NCI-H524 treated with DMSO at 0.1 percent for 48 hours (cell line): ENCODE results near the gene PPP1R13B.

Experiments
- DNase-seq: peaks from one replicate; lab custom pipeline; 2025; lab: John Stamatoyannopoulos, UW

PPP1R13B gene

GRCh38 chr14:103775506-103775905, 71.9 kb downstream of the PPP1R13B start:
- DNase-seq: no peak

GRCh38 chr14:103773521-103773920, 73.9 kb downstream of the PPP1R13B start:
- no peak for DNase-seq

DNA sequence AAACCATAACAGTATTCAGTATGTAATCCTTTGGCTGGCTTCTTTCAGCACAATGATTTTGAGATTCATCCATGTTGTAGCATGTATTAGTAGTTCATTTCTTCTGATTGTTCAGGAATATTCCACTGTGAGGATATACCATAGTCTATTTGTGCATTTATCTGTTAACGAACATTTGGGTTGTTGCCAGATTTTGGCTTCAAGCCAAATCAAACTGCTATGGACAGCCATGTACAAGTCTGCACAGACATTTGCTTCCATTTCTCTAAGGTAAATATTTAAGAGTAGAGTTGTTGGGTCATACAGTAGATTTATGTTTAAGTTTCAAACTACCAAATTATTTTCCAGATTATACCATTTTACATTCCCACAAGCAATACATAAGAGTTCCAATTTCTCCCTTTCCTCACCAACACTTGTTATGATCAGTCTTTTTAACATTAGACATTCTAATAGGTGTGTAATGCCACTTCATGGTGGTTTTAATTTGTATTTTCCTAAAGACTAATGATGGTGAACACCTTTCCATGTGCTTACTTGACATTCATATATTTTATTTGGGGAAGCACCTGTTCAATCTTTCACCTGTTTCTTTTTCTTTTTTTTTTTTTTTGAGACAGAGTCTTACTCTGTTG, 75.2 kb downstream of the PPP1R13B start:
- no peak for DNase-seq

DNA sequence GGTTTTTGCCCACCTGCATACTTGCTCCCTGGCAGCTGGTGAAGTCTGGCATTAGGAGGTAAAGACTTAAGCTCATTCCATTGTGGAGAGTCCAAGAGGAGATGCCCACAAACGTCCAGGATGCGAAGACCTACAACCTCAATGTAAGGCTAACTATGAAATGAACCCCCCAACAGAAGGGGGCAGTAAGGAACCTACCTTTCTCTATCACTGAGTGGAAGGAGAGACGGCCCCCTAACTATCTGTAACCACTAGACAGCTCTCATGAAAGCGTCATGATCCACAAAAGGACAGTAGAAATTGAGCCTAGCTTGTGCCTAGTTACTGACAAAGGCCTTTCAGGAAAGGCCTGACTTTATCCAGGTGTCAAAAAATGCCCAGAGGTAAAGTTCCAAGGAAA, 76.5 kb downstream of the PPP1R13B start:
- no peak for DNase-seq

DNA sequence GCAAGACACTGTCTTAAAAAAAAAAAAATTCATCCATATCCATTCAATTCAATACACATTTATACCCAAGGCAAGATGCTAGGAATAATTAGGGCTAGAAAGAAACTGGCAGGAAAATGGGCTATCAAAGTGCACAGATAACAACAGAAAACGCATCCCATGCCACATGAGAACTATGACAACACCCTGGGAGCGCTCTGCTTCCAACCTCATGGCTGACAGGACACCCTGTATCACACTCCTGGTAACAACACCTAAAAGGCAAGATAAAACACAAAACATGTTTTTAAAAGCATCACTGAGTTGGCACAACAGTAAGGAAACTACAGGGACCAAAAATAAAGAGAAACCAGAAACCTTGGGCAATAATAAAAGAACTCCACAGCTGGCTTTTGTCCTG, 76.9 kb downstream of the PPP1R13B start:
- no peak for DNase-seq

- DNase-seq: no peak
Observed at GRCh38 chr14:103767336-103767894, 80.0 kb downstream of the PPP1R13B start.

GRCh38 chr14:103765526-103765925, 81.8 kb downstream of the PPP1R13B start:
- DNase-seq: no peak

DNA sequence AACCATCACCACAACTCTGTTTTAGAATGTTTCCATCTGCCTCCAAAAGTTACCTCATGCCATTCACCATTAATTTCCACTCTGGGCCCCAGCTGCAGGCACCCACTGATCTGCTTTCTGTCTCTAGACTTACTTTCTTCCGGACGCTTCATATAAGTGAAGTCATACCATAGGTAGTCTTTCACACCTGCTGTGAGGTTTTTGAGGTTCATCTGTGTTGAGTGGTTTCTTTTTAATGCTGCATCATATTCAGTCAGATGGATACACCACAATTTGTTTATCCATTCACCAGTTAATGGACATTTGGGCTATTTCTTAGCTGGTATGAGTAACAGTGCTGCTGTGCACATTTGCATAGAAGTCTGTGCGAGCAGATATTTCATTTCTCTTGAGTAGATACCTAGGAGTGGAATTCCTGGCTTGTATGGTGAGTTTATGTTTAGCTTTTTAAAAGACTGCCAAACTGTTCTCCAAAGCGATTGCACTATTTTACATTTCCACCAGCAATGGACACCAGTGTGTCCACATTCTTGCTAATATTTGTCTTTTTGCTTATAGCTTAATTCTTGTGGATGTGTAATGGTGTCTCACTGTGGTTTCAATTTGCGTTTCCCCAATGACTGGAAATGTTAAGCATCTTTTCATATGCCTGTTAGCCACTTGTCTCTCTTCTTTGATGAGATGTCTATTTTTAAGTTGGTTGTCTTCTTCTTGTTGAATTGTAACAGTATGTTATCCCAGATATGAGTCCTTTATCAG, 83.5 kb downstream of the PPP1R13B start:
- no peak for DNase-seq

GRCh38 chr14:103762541-103762940, 84.8 kb downstream of the PPP1R13B start:
- no peak for DNase-seq

GRCh38 chr14:103762036-103762435, 85.3 kb downstream of the PPP1R13B start:
- no peak for DNase-seq

- no peak for DNase-seq
Observed at GRCh38 chr14:103758059-103758776, 89.2 kb downstream of the PPP1R13B start.

DNA sequence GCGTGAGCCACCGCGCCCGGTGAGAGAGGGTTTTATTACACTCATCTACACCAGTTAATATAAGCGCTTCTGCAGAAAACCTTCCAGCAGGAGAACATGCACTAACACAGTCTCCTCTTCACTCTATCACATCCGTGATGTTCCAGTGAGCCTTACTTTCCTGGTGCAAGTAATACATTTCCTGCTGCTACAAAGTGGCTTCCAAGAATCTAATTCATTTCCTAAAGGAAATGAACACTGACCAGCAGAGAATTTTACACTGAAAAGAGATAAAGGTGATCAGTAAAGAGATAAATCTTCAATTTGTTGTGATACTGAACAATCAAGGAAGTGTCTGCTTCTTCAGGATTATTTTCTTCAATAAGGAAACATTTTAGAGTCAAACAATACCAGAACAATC, 92.3 kb downstream of the PPP1R13B start:
- no peak for DNase-seq

- no peak for DNase-seq
Observed at GRCh38 chr14:103753774-103754173, 93.6 kb downstream of the PPP1R13B start.

GRCh38 chr14:103749860-103750259, 97.5 kb downstream of the PPP1R13B start:
- DNase-seq: no peak

DNA sequence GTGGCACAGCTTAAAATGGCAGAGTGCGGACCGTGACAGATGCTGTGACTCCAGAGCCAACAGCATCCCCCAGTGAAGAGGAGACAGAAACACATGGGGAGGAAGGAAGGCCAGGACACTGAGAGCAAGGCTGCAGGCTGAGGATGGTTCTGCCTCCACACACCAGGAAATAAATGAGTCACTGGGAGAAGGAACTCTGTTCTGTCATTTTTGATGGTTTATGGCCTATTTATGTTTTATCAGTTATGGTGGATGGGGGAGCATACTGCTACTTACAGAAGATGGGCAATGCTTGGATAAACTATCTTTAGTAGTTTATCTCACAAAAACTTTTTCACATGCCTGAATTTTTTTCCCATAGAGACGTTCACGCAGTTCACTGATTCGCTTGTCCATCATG, 97.9 kb downstream of the PPP1R13B start:
- DNase-seq: no peak

DNA sequence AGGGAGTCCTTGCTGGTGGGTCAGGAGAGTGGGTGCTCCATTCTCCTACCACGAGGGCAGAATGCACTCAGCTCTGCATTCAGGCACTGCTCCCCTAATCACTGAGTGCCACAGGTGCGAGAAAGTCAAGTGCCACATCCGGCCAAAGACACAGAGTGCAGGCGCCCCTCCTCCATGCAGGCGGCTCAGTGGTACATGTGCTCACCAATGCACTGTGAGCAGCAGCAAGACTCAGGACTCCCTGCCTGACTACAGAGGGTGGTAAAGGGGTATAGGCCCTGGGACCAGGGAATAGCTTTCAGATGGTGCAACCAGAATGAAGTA, 98.9 kb downstream of the PPP1R13B start:
- DNase-seq: no peak

- no peak for DNase-seq
Observed at GRCh38 chr14:103746701-103747100, 100.7 kb downstream of the PPP1R13B start.

- DNase-seq: no peak
Observed at GRCh38 chr14:103745424-103745823, 102.0 kb downstream of the PPP1R13B start.

DNA sequence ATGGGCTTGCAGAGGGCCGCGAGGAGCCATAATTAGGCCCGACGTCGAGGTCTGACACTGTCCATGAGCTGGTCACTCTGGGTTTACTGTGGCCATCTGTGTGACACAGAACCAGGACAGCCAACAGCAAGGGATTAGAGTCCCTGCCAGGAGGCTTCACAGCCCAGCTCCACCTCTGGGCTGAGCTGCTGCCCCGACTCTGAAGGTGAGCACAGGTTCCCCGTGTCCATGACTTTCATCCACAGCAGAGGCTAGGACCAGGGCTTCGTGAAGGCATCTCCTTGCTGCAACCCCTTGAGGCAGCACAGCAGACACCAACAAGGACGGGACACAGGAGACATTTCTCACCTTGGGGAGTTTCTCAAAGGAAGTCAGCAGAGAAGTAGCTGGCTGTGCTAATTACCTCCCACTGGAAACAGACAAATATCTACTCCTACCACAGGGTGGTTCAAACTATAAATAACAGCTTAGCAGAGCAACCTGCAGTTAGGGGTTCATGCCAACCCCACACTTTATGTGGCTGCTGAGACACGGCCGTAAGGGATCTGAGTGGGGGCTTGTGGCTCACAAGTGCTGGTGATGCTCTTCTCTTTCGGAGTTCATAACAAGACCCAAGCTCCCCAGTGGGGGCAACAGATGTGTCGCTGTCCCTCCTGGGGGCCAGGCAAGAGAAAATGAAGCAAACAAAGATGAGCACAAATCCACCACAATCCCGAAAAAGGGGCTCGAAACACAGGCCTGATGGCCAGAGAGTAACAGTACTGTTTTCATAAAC, 102.6 kb downstream of the PPP1R13B start:
- DNase-seq: no peak

- no peak for DNase-seq
Observed at GRCh38 chr14:103743691-103744090, 103.7 kb downstream of the PPP1R13B start.

GRCh38 chr14:103742499-103743255, 104.7 kb downstream of the PPP1R13B start:
- no peak for DNase-seq
